ENCODE measurements around the gene TRUB2.
"Not testable (repeated sequence)": the region's sequence is repeated elsewhere in the genome, so short reads cannot be mapped to it uniquely, and the experiment has no call there.

TRUB2 gene

DNA sequence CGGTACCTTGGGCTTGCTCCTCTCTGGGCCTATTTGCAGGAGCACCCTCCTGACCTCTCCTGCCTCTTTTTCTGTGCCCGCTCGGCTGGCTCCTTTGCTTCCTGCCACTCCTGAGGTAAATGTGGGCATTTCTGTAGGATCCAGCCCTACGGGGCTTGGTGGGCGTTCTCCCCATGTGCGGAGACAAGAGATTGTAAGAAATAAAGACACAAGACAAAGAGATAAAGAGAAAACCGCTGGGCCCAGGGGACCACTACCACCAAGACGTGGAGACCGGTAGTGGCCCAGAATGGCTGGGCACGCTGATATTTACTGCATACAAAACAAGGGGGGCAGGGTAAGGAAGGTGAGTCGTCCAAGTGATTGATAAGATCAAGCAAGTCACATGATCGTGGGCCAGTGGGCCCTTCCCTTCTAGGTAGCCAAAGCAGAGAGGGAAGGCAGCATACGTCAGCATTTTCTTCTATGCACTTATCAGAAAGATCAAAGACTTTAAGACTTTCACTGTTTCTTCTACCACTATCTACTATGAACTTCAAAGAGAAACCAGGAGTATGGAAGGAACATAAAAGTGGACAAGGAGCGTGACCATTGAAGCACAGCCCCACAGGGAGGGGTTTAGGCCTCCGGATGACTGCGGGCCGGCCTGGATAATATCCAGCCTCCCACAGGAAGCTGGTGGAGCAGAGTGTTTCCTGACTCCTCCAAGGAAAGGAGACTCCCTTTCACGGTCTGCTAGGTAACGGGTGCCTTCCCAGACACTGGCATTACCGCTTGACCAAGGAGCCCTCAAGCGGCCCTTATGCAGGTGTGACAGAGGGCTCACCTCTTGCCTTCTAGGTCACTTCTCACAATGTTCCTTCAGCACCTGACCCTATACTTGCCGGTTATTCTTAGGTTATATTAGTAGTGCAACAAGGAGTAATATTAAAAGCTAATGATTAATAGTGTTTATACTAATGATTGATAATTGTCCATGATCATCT, 42.9 kb downstream of the TRUB2 start:
- not testable (repeated sequence) for H3K27ac Mint-ChIP-seq

DNA sequence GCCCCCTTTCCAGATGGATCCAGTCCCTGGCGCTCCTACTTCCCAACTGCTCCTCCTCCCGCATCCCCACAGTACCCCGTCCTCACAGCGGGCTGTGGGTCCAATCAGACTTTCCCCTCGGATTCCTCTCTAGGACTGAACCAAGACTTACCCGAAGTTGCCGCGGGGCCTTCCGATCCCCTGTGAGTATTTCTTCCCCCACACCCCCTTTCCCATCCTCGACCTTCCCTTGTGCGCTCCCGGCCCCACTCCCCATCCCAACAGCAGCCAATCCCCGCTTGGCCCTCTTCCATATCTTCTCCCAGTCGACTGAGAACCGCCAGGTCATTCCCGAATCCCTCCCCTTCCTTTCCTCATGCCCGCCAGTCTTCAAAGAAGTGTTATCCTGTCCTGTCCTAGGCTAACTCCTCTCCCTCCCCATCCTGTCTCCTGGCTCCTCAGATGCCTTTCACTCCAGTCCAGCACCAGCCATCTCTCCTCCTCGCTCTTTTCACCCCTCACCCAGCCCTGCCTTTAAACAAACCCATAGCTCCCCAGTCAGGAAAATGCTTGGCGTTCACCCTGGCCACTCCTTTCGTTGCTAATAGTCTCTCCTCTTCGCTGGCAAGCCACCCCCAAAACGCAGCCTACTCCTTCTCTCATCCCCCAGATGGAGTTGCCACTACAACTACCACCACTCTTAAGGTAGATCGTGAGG, 45.5 kb downstream of the TRUB2 start:
- H3K27me3 Mint-ChIP-seq = peaks cover 7% of the 10 kb centered on the region
- peak overlapping the region; percentile 92 for H3K27ac Mint-ChIP-seq
- CTCF ChIA-PET = interaction anchor here (0.5 kb wide), 1 partner anchor 23 kb away, joined by 3 read pairs; no protein-coding TSS in a partner anchor
- no peaks in the 10 kb centered on the region for H3K9me3 Mint-ChIP-seq
- DNase-seq = no peak
- H3K4me1 Mint-ChIP-seq = peaks cover 60% of the 10 kb centered on the region
- H3K4me3 Mint-ChIP-seq = peak overlapping the region; percentile 91
- H3K36me3 Mint-ChIP-seq = peaks cover 13% of the 10 kb centered on the region

More for the DNA sequence above, 42.9 kb downstream of the TRUB2 start:
- H3K4me3 Mint-ChIP-seq, H3K27me3 Mint-ChIP-seq, DNase-seq, H3K36me3 Mint-ChIP-seq, H3K9me3 Mint-ChIP-seq: not testable (repeated sequence)
- CTCF ChIA-PET = interaction anchor here (1.7 kb wide), 1 partner anchor 16 kb away, joined by 5 read pairs; no protein-coding TSS in a partner anchor
- peaks cover 42% of the 10 kb centered on the region for H3K4me1 Mint-ChIP-seq

DNA sequence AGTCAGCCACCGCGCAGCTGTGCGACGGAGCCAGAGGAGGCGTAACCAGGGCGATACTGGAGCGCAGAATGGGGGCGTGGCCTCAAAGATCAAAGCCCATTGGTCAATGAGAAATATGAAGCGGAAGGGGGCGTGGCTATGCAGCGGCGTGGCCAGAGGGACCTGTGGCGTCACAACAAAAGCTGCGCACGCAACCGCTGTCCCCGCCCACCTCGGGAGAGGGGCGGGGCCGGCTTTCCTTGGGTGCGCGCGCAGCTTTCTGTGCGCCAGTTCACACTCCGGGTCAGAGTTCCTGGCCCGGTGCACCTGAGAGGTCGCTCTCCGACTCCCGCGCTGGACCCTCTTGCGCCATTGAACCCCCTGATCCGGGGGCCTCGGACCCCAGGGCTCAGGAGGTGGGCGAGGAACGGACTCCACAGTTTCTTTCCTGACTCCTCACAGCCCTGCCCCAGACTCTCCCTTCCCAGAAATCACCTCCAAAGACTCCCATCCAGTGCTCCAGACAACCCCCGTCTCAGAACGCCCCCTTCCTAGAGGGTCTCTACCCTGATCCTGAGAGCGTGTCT, 46.2 kb downstream of the TRUB2 start, which contains the start of gene SWI5:
SWI5 (plus strand) TSS at position 269 of the 566 bp plus-strand sequence.
- CTCF ChIA-PET = no interaction called here

GRCh38 chr9:128275198-128276007, 46.8 kb downstream of the TRUB2 start, which contains the start of gene GOLGA2:
GOLGA2 (minus strand) TSS chr9:128276007; CDS start chr9:128275976, 31 bp downstream.
- H3K27ac Mint-ChIP-seq = peak within 1 kb of the TSS; percentile 92
- no peak for DNase-seq
- peaks cover 20% of the 10 kb centered on the region for H3K36me3 Mint-ChIP-seq
- H3K27me3 Mint-ChIP-seq = peaks cover 7% of the 10 kb centered on the region
- CTCF ChIA-PET = interaction anchor here (0.6 kb wide), 1 partner anchor 66 kb away, joined by 3 read pairs; no protein-coding TSS in a partner anchor
- no peaks in the 10 kb centered on the region for H3K9me3 Mint-ChIP-seq
- H3K4me1 Mint-ChIP-seq = peaks cover 60% of the 10 kb centered on the region
- H3K4me3 Mint-ChIP-seq = peak within 1 kb of the TSS; percentile 91

More for the DNA sequence above, 46.2 kb downstream of the TRUB2 start, which contains the start of gene SWI5:
- H3K9me3 Mint-ChIP-seq = no peaks in the 10 kb centered on the region
- H3K36me3 Mint-ChIP-seq = peaks cover 17% of the 10 kb centered on the region
- H3K27me3 Mint-ChIP-seq = peaks cover 7% of the 10 kb centered on the region
- H3K4me3 Mint-ChIP-seq = peak within 1 kb of the TSS; percentile 91
- peaks cover 60% of the 10 kb centered on the region for H3K4me1 Mint-ChIP-seq
- peak within 1 kb of the TSS; percentile 92 for H3K27ac Mint-ChIP-seq
- DNase-seq = peak; percentile 100

DNA sequence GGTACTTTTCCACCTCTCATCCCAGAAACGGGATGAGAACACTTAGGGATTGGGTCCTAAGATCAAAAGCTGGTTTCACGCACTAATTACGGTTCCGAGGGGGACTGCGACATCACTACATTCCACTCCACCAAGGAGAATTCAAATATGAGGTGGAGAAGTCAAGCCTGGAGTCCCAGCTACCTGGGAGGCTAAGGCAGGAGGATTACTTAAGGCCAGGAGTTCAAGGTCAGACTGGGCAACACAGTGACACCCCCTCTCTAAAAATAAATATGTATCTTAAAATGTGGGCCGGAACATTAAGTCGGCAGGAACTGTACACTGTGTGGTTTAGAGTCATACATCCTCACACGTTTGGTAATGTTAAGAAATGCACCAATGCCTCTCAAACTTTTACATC, 48.0 kb downstream of the TRUB2 start:
- Mint-ChIP-seq H3K36me3 (peaks cover 20% of the 10 kb centered on the region), H3K27me3 (peaks cover 7% of the 10 kb centered on the region), H3K27ac (peak overlapping the region; percentile 92), H3K4me1 (peaks cover 54% of the 10 kb centered on the region), H3K4me3 (peak overlapping the region; percentile 91), H3K9me3 (no peaks in the 10 kb centered on the region)
- no peak for DNase-seq
- CTCF ChIA-PET = no interaction called here

GRCh38 chr9:128271512-128271911, 50.7 kb downstream of the TRUB2 start:
- Mint-ChIP-seq H3K27me3 (peaks cover 7% of the 10 kb centered on the region), H3K9me3 (no peaks in the 10 kb centered on the region), H3K27ac (no peak overlapping the region), H3K36me3 (peaks cover 22% of the 10 kb centered on the region), H3K4me3 (no peak overlapping the region), H3K4me1 (peaks cover 35% of the 10 kb centered on the region)
- CTCF ChIA-PET = interaction anchor here (0.6 kb wide), 1 partner anchor 18 kb away, joined by 4 read pairs; no protein-coding TSS in a partner anchor
- no peak for DNase-seq

DNA sequence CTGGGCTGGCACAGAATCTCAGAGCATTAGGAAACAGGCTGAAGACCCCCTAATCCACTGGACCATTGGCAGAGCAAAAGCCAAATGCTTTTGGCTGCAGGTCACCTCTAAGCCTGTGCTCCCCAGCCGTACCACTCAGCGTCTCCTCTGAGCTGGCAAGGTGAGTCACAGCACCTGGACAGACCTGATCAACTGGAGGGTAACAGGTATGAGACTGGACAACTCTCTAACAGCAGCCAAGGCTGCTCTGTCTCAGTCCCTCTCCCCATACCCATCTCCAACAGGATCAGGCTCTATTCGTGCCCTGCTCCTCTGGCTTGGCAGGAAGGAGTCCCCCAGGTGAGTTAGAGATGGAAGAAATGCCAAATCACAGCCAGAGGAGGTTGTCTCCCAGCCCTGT, 51.1 kb downstream of the TRUB2 start:
- Mint-ChIP-seq H3K4me1 (peaks cover 31% of the 10 kb centered on the region), H3K36me3 (peaks cover 18% of the 10 kb centered on the region), H3K4me3 (no peak overlapping the region), H3K27ac (no peak overlapping the region), H3K9me3 (no peaks in the 10 kb centered on the region), H3K27me3 (peaks cover 5% of the 10 kb centered on the region)
- CTCF ChIA-PET = no interaction called here
- no peak for DNase-seq

- Mint-ChIP-seq H3K36me3 (peaks cover 26% of the 10 kb centered on the region), H3K9me3 (no peaks in the 10 kb centered on the region), H3K4me3 (no peak overlapping the region), H3K27ac (no peak overlapping the region), H3K27me3 (no peaks in the 10 kb centered on the region), H3K4me1 (no peaks in the 10 kb centered on the region)
- CTCF ChIA-PET = no interaction called here
- no peak for DNase-seq
Measured at GRCh38 chr9:128266868-128267590, 55.2 kb downstream of the TRUB2 start.

- Mint-ChIP-seq H3K9me3 (no peaks in the 10 kb centered on the region), H3K36me3 (peaks cover 28% of the 10 kb centered on the region)
Measured at GRCh38 chr9:128265348-128265847, 56.8 kb downstream of the TRUB2 start.

GRCh38 chr9:128262687-128263086, 59.6 kb downstream of the TRUB2 start:
- Mint-ChIP-seq H3K36me3 (peaks cover 30% of the 10 kb centered on the region), H3K27ac (no peak overlapping the region), H3K4me3 (no peak overlapping the region), H3K27me3 (no peaks in the 10 kb centered on the region), H3K4me1 (no peaks in the 10 kb centered on the region), H3K9me3 (no peaks in the 10 kb centered on the region)
- no peak for DNase-seq
- CTCF ChIA-PET = interaction anchor here (1.0 kb wide), 1 partner anchor 22 kb away, joined by 3 read pairs; no protein-coding TSS in a partner anchor

More at GRCh38 chr9:128265348-128265847, 56.8 kb downstream of the TRUB2 start:
- DNase-seq = no peak
- Mint-ChIP-seq H3K27me3 (no peaks in the 10 kb centered on the region), H3K27ac (peak overlapping the region; percentile 37), H3K4me1 (no peaks in the 10 kb centered on the region), H3K4me3 (no peak overlapping the region)
- CTCF ChIA-PET = interaction anchor here (0.8 kb wide), 1 partner anchor 10 kb away, joined by 3 read pairs; no protein-coding TSS in a partner anchor

DNA sequence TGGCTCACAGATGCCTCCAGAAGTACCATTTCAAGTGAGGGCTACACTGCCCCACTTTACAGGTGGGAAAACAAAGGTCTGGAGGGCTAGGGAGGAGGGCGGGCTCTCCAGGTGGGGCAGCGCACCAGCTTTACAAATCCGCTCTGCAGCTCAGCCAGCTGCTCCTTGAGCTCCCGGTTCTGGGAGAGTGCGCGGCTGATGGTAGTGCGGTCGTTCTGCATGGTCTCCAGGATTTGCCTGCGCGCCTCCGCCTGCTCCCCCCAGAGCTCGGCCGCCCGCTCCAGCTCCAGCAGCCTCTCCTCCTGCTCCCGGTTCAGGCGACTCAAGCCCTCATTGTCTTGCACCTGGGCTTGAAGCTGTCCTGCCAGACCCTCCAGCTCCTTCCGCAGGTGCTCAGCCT, 61.9 kb downstream of the TRUB2 start:
- Mint-ChIP-seq H3K4me3 (no peak overlapping the region), H3K27ac (no peak overlapping the region), H3K9me3 (no peaks in the 10 kb centered on the region), H3K36me3 (peaks cover 31% of the 10 kb centered on the region), H3K4me1 (no peaks in the 10 kb centered on the region), H3K27me3 (no peaks in the 10 kb centered on the region)
- no peak for DNase-seq
- CTCF ChIA-PET = interaction anchor here (1.5 kb wide), 1 partner anchor 10 kb away, joined by 3 read pairs; no protein-coding TSS in a partner anchor

DNA sequence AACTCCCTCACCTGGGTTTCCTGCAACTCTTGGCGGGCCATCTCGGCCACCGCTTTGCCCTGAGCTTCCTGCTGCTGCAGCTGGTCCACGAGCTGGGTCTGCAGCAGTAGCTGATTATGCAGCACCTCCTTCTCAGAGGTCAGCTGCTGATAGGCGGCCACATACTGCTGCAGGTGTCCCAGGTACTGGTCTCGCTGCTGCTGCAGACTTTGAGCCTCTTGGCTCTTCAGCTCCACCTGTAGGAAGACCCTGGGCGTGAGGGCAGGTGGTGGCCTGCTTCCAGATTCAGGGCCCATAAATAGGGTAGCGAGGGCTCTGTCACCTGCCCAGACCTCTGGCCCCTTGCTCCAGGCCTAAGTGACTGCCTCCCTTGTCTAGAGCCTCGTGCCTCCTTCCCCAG, 63.1 kb downstream of the TRUB2 start:
- Mint-ChIP-seq H3K36me3 (peaks cover 24% of the 10 kb centered on the region), H3K9me3 (no peaks in the 10 kb centered on the region), H3K4me3 (no peak overlapping the region), H3K4me1 (no peaks in the 10 kb centered on the region), H3K27me3 (no peaks in the 10 kb centered on the region), H3K27ac (no peak overlapping the region)
- DNase-seq = no peak
- CTCF ChIA-PET = no interaction called here

All from activated naive CD4-positive, alpha-beta T cell treated with anti-CD3 and anti-CD28 coated beads, Interleukin-2, amount 10 ng/mL, durations not matched to agents 7 days and 5 days (primary cell).